HG03521 (cell line): Measurements from ENCODE around the gene GLIS1.

Source experiments
- ATAC-seq: cut with Tn5 transposase; IDR thresholded peaks from one replicate; pipeline ENCODE4 v1.9.1; 2021; ENCODE audit warnings: mild to moderate bottlenecking, moderate library complexity; ENCODE audit not compliant: unreplicated experiment

GLIS1 gene

GRCh38 chr1:53696051-53696450 lies 42.9 kb downstream of the GLIS1 start:
- no peak for ATAC-seq

GRCh38 chr1:53695116-53695515 lies 43.8 kb downstream of the GLIS1 start:
- ATAC-seq, result no peak

GRCh38 chr1:53694718-53695091 lies 44.3 kb downstream of the GLIS1 start:
- ATAC-seq, result no peak

- no peak for ATAC-seq
Measured at GRCh38 chr1:53693773-53694717, 44.9 kb downstream of the GLIS1 start.

- ATAC-seq, result no peak
Measured at GRCh38 chr1:53693339-53693738, 45.6 kb downstream of the GLIS1 start.

GRCh38 chr1:53691326-53691725 lies 47.6 kb downstream of the GLIS1 start:
- ATAC-seq, result no peak

GRCh38 chr1:53690411-53690810 lies 48.6 kb downstream of the GLIS1 start:
- ATAC-seq, result no peak

GRCh38 chr1:53689736-53690326 lies 49.1 kb downstream of the GLIS1 start:
- ATAC-seq, result no peak

GRCh38 chr1:53689223-53689622 lies 49.7 kb downstream of the GLIS1 start:
- no peak for ATAC-seq

- ATAC-seq, result no peak
Measured at GRCh38 chr1:53688381-53689102, 50.4 kb downstream of the GLIS1 start.

GRCh38 chr1:53687901-53688300 lies 51.1 kb downstream of the GLIS1 start:
- ATAC-seq, result no peak

GRCh38 chr1:53687426-53687825 lies 51.5 kb downstream of the GLIS1 start:
- no peak for ATAC-seq

- no peak for ATAC-seq
Measured at GRCh38 chr1:53686965-53687267, 52.0 kb downstream of the GLIS1 start.

GRCh38 chr1:53686091-53686964 lies 52.6 kb downstream of the GLIS1 start:
- ATAC-seq, result no peak

- no peak for ATAC-seq
Measured at GRCh38 chr1:53685272-53686051, 53.5 kb downstream of the GLIS1 start.

GRCh38 chr1:53684741-53685140 lies 54.2 kb downstream of the GLIS1 start:
- ATAC-seq, result no peak

- ATAC-seq, result no peak
Measured at GRCh38 chr1:53683986-53684740, 54.8 kb downstream of the GLIS1 start.

- ATAC-seq, result no peak
Measured at GRCh38 chr1:53682881-53683280, 56.1 kb downstream of the GLIS1 start.

- no peak for ATAC-seq
Measured at GRCh38 chr1:53681977-53682685, 56.8 kb downstream of the GLIS1 start.
